GM23248 (cell line): ENCODE data around the gene PIK3CG. TPM values are rescaled to one million over a fixed set of nuclear protein-coding genes. Genes with fewer than 3 reads are reported as not detected.

Experiments
- DNase-seq: peaks from one replicate; pipeline ENCODE4 v3.0.0-alpha.2; 2015
- H2AFZ ChIP-seq: fragments of 200-600 bp; sonication (generic); 2 replicates; pipeline ENCODE4 v1.6.1; 2016; ENCODE audit warnings: antibody characterized with exemption
- H3F3A ChIP-seq: fragments of 200-600 bp; sonication (generic); 2 replicates; pipeline ENCODE4 v1.6.1; 2016; ENCODE audit warnings: mild to moderate bottlenecking, antibody characterized with exemption, mixed run types; ENCODE audit not compliant: insufficient read depth
- H3K27ac ChIP-seq: fragments of 200-600 bp; sonication (generic); 2 replicates; pipeline ENCODE4 v1.5.1; 2016; ENCODE audit warnings: mild to moderate bottlenecking
- H3K27me3 ChIP-seq: fragments of 200-600 bp; sonication (generic); replicated peaks from 2 replicates; pipeline ENCODE4 v1.6.1; 2016; ENCODE audit warnings: mild to moderate bottlenecking; ENCODE audit not compliant: insufficient read depth
- H3K36me3 ChIP-seq: fragments of 200-600 bp; sonication (generic); 2 replicates; pipeline ENCODE4 v1.6.1; 2016; ENCODE audit warnings: low read depth, mild to moderate bottlenecking
- H3K4me1 ChIP-seq: fragments of 200-600 bp; sonication (generic); 2 replicates; pipeline ENCODE4 v1.6.1; 2016; ENCODE audit warnings: mild to moderate bottlenecking; ENCODE audit not compliant: insufficient read depth
- H3K4me2 ChIP-seq: fragments of 200-600 bp; sonication (generic); one replicate; pipeline ENCODE4 v1.6.1; 2016; ENCODE audit warnings: mild to moderate bottlenecking; ENCODE audit not compliant: unreplicated experiment
- H3K4me3 ChIP-seq: fragments of 200-600 bp; sonication (generic); 2 replicates; pipeline ENCODE4 v1.5.1; 2016; ENCODE audit warnings: mild to moderate bottlenecking
- H3K79me2 ChIP-seq: fragments of 200-600 bp; sonication (generic); 2 replicates; pipeline ENCODE4 v1.6.1; 2016; ENCODE audit warnings: mild to moderate bottlenecking; ENCODE audit not compliant: insufficient read depth
- H3K9ac ChIP-seq: fragments of 200-600 bp; sonication (generic); 2 replicates; pipeline ENCODE4 v1.6.1; 2016; ENCODE audit warnings: mild to moderate bottlenecking
- H3K9me2 ChIP-seq: fragments of 200-600 bp; sonication (generic); 2 replicates; pipeline ENCODE4 v1.6.1; 2016; ENCODE audit warnings: mixed run types, mild to moderate bottlenecking, moderate library complexity; ENCODE audit not compliant: insufficient read depth
- H3K9me3 ChIP-seq: fragments of 200-600 bp; sonication (generic); one replicate; pipeline ENCODE4 v1.6.1; 2017; ENCODE audit warnings: low read depth
- H4K20me1 ChIP-seq: fragments of 200-600 bp; sonication (generic); 2 replicates; pipeline ENCODE4 v1.6.0; 2016; ENCODE audit not compliant: insufficient read depth
- EZH2 ChIP-seq: fragments of 200-600 bp; sonication (generic); IDR thresholded peaks from 2 replicates; pipeline ENCODE4 v1.6.1; 2018; ENCODE audit warnings: antibody characterized with exemption, mild to moderate bottlenecking; ENCODE audit not compliant: insufficient read depth, poor library complexity, severe bottlenecking
- EZH2phosphoT487 ChIP-seq: fragments of 200-600 bp; sonication (generic); IDR thresholded peaks from 2 replicates; pipeline ENCODE4 v1.6.1; 2018; ENCODE audit warnings: antibody characterized with exemption, moderate library complexity, mild to moderate bottlenecking, low read depth; ENCODE audit not compliant: insufficient read depth
- WGBS, 2 experiments: methylation state at CpG; one replicate each; pipeline ENCODE4 v1.1.6; 2015 to 2017; ENCODE audit warnings: low lambda C conversion rate in 2 of 2, low coverage in 1 of 2; ENCODE audit errors: missing lambda C conversion rate in 2 of 2; 5-methylcytosine and 5-hydroxymethylcytosine counted together
- in situ Hi-C: fragments of 300-500 bp; cut with MboI; formaldehyde crosslinking; loops from 2 replicates; pipeline ENCODE4 v1.15.0; 2020
- polyA plus RNA-seq: library from polyadenylated mRNA; unstranded; fragments of >200 nt; fragmentation: Nextera tagmentation; extraction: Ambion mirVana; gene quantifications from 2 replicates; pipeline ENCODE4 v1.2.1, GENCODE V29; 2016
- total RNA-seq: library from RNA; depleted of rRNA; stranded (reverse); fragments of >200 nt; shearing (Covaris generic); gene quantifications from 2 replicates; pipeline ENCODE4 v1.2.3, GENCODE V29; 2014; rRNA removed

The PIK3CG gene
- total RNA-seq (not detected in 2 replicates), polyA plus RNA-seq (not detected in 2 replicates)

DNA sequence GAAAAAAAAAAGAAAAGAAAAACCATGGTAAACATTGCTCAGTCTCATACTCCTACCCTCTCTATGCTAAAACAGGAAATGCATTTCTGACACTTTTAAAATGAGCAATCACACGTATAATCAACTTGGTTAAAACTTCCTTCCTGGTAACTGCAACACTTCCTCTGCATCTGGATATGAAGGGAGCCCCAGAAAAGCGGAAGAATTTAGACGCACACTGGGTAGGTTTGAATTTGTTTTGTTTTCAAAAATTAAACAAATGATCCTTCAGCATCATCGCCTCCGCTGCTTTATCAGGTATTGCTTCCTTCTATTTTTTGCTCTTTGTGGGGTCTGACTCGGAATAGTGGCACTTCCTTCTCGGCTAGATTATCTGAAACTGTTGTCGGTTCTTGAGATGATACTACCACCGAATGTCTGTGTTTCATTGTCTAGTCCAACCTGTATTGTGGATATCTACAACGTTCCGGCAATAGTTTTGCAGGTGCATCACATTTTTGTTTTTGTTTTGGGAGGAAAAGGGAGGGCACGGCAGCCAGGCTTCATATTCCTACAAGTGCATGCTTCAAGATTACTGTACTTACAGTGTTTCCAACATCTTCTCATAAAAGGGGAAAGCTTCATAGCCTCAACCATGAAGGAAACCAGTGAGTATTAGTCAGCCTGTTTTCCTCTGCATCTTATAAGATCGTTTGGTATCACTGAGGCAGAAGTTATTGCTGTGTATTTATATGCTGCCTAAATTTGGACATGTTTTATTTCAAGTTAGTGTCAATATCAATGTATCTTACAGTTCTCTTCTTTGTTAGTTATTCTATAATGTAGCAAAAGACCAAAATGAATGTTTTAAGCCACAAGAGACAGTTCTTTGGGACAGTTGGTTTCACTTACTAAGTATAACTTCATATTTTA is at the start of gene PIK3CG:
TSS of gene PIK3CG (plus strand) at position 153 of the 912 bp plus-strand sequence. CDS start 2,280 bp downstream, outside the sequence.
- H3K27ac ChIP-seq = no peak within 1 kb of the TSS
- no peaks in the 10 kb centered on the region for H3K36me3 ChIP-seq
- no peaks in the 10 kb centered on the region for H3F3A ChIP-seq
- TF ChIP-seq EZH2 (no peak), EZH2phosphoT487 (no peak)
- no peak within 1 kb of the TSS for H3K4me2 ChIP-seq
- 93 to 94% methylated on average over 13 of the region's 13 CpGs for WGBS, 2 experiments
- peaks cover 12% of the 10 kb centered on the region for H3K4me1 ChIP-seq
- peak within 1 kb of the TSS; percentile 20; the same call in 1 of the 2 replicates for H2AFZ ChIP-seq
- DNase-seq = no peak
- in situ Hi-C loops = no loop called here
- no peaks in the 10 kb centered on the region for H3K79me2 ChIP-seq
- H4K20me1 ChIP-seq = no peaks in the 10 kb centered on the region
- no peaks in the 10 kb centered on the region for H3K9me3 ChIP-seq
- H3K9me2 ChIP-seq = no peaks in the 10 kb centered on the region
- no peaks in the 10 kb centered on the region for H3K27me3 ChIP-seq
- no peak within 1 kb of the TSS for H3K4me3 ChIP-seq
- no peak within 1 kb of the TSS for H3K9ac ChIP-seq

DNA sequence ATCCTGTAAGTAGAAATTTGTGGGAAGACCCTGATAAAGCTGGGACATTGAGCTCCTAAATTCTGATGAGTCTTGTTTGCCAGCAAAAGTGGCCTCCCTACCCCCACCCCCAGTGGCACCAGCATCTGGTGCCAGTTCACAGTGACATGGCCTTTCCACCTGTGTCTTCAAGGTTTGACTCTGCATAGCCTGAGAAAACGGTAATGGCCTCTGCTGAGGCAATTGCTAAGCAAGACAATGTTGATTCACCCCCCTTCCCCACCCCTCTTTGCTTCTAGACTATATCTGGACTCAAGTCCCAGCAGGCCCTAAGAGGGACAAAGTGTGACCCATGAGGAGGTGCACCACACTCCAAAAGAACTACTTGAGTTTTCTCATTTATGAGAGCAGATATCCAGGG is 48.0 kb upstream of the PIK3CG start:
- Histone ChIP-seq H3K9ac (no peak overlapping the region), H2AFZ (no peak overlapping the region), H3K4me3 (no peak overlapping the region), H3K27ac (no peak overlapping the region), H3K36me3 (no peaks in the 10 kb centered on the region), H3K4me2 (no peak overlapping the region), H3K27me3 (no peaks in the 10 kb centered on the region), H3K9me2 (no peaks in the 10 kb centered on the region), H3K9me3 (no peaks in the 10 kb centered on the region), H3K79me2 (no peaks in the 10 kb centered on the region), H3K4me1 (0 out of 2 replicates have a peak, but pooled peaks cover 4% of the 10 kb centered on the region), H4K20me1 (no peaks in the 10 kb centered on the region), H3F3A (no peaks in the 10 kb centered on the region)
- no peak for DNase-seq
- whole genome bisulfite sequencing, 2 experiments = 64% methylated on average over 1 of the region's 1 CpG
- in situ Hi-C loops = no loop called here
- no peak for TF ChIP-seq EZH2phosphoT487
- TF ChIP-seq EZH2 = no peak

DNA sequence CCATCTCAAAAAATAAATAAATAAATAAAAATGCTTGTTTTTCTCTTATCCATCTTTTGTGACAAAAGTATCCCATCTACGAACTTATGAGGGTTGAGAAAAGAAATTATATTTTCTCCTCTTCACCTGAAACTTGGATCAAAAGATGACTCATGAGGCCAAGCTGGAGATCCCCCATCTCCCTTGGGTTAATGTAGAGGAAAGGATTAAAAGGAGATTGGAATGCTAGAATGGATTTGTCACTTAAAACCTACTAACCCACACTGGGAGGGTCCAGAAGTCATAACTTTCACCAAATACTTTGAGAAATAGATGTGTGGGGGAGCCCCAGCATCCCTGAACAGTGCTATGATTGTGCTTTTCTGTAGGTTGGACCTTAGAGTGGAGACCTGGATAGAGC is 46.3 kb upstream of the PIK3CG start:
- no peaks in the 10 kb centered on the region for H3K9me2 ChIP-seq
- no peak overlapping the region for H3K4me3 ChIP-seq
- H3K9ac ChIP-seq = no peak overlapping the region
- H3K79me2 ChIP-seq = no peaks in the 10 kb centered on the region
- H3K4me1 ChIP-seq = peaks cover 5% of the 10 kb centered on the region; the same call in 1 of the 2 replicates
- in situ Hi-C loops = no loop called here
- no peak for DNase-seq
- WGBS, 2 experiments = 0 to 6% methylated on average over 1 of the region's 1 CpG
- no peaks in the 10 kb centered on the region for H3K27me3 ChIP-seq
- no peaks in the 10 kb centered on the region for H3K36me3 ChIP-seq
- H3K4me2 ChIP-seq = no peak overlapping the region
- no peak overlapping the region for H2AFZ ChIP-seq
- TF ChIP-seq EZH2phosphoT487 = no peak
- no peak for TF ChIP-seq EZH2
- H3F3A ChIP-seq = peaks cover 5% of the 10 kb centered on the region
- no peaks in the 10 kb centered on the region for H4K20me1 ChIP-seq
- no peak overlapping the region for H3K27ac ChIP-seq
- no peaks in the 10 kb centered on the region for H3K9me3 ChIP-seq

DNA sequence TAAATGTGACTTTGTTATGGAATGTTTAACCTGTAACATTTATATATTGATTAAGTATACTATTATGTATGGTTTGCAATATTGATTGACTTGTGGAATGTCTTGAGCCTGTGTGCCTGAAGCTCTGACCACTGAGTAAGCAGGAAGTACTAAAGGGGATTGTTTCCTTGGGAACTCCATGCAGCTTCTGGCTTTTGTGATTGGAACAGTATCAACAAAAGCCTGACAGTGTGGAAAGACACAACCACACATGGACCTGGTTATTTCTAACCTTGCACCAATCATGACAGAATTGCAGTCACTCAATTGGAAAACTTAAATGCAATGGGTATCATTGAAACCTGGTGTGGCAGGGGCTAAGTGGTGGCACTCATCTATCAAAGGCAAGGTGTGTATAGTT is 45.5 kb upstream of the PIK3CG start:
- H3K27ac ChIP-seq = no peak overlapping the region
- in situ Hi-C loops = no loop called here
- H3F3A ChIP-seq = peaks cover 12% of the 10 kb centered on the region
- H3K4me1 ChIP-seq = peaks cover 11% of the 10 kb centered on the region; the same call in 1 of the 2 replicates
- no peak overlapping the region for H2AFZ ChIP-seq
- H3K4me3 ChIP-seq = no peak overlapping the region
- no peaks in the 10 kb centered on the region for H4K20me1 ChIP-seq
- H3K4me2 ChIP-seq = no peak overlapping the region
- TF ChIP-seq EZH2phosphoT487 (no peak), EZH2 (no peak)
- H3K9me3 ChIP-seq = no peaks in the 10 kb centered on the region
- no peaks in the 10 kb centered on the region for H3K9me2 ChIP-seq
- no peaks in the 10 kb centered on the region for H3K27me3 ChIP-seq
- H3K36me3 ChIP-seq = no peaks in the 10 kb centered on the region
- DNase-seq = no peak
- no peaks in the 10 kb centered on the region for H3K79me2 ChIP-seq
- no peak overlapping the region for H3K9ac ChIP-seq
